Bronchial epithelial cell (primary cell): Measurements from ENCODE around the gene TXN2. TPM values are rescaled to one million over a fixed set of nuclear protein-coding genes. Genes with fewer than 3 reads are reported as not detected.

Source experiments
- DNase-seq: peaks from one replicate; pipeline ENCODE4 v3.0.0-alpha.2; 2010; ENCODE audit warnings: low read depth
- FAIRE-seq: peaks from 2 replicates; lab custom pipeline; 2011; peaks lifted over from hg19 to GRCh38; lab: Jason Lieb, UNC
- H3K27me3 ChIP-seq: 2 replicates; pipeline ENCODE4 v1.5.1; 2011; ENCODE audit warnings: low read length; ENCODE audit not compliant: control insufficient read depth, insufficient read depth
- H3K36me3 ChIP-seq: 2 replicates; pipeline ENCODE4 v1.5.1; 2011; ENCODE audit warnings: low read length; ENCODE audit not compliant: control insufficient read depth, insufficient read depth
- H3K4me3 ChIP-seq: 2 replicates; pipeline ENCODE4 v1.5.1; 2011; ENCODE audit warnings: mild to moderate bottlenecking, low read depth, low read length, control low read depth
- CTCF ChIP-seq: IDR thresholded peaks from 2 replicates; pipeline ENCODE4 v1.5.1; 2011; ENCODE audit warnings: mild to moderate bottlenecking, moderate library complexity, low read length, control low read depth, inconsistent platforms; ENCODE audit not compliant: insufficient read depth, severe bottlenecking
- total RNA-seq: library from RNA; depleted of rRNA; stranded (reverse); fragments of >200 nt; gene quantifications from 2 replicates; pipeline ENCODE4 v1.2.1, GENCODE V29; 2014

The TXN2 gene
- total RNA-seq, 1 donor from 2014 or later = 17.9 TPM

- FAIRE-seq (no peak), DNase-seq (no peak)
- Histone ChIP-seq H3K36me3 (peaks cover 28% of the 10 kb centered on the region), H3K27me3 (no peaks in the 10 kb centered on the region), H3K4me3 (no peak overlapping the region)
- no peak for TF ChIP-seq CTCF
Observed at GRCh38 chr22:36475341-36475740, 6.1 kb downstream of the TXN2 start.

GRCh38 chr22:36472689-36473088 is 8.8 kb downstream of the TXN2 start:
- DNase-seq (no peak), FAIRE-seq (no peak)
- no peak for TF ChIP-seq CTCF
- H3K4me3 ChIP-seq = no peak overlapping the region
- H3K27me3 ChIP-seq = no peaks in the 10 kb centered on the region
- H3K36me3 ChIP-seq = peaks cover 19% of the 10 kb centered on the region

- no peak for TF ChIP-seq CTCF
- peaks cover 15% of the 10 kb centered on the region for H3K36me3 ChIP-seq
- no peak overlapping the region for H3K4me3 ChIP-seq
- DNase-seq (peak; percentile 71), FAIRE-seq (peak; percentile 75)
- H3K27me3 ChIP-seq = no peaks in the 10 kb centered on the region
Observed at GRCh38 chr22:36471341-36471821, 10.1 kb downstream of the TXN2 start.

GRCh38 chr22:36470994-36471331 is 10.5 kb downstream of the TXN2 start:
- H3K36me3 ChIP-seq = peaks cover 15% of the 10 kb centered on the region
- no peak overlapping the region for H3K4me3 ChIP-seq
- no peak for TF ChIP-seq CTCF
- no peak for FAIRE-seq
- H3K27me3 ChIP-seq = no peaks in the 10 kb centered on the region
- DNase-seq = no peak

GRCh38 chr22:36470162-36470993 is 11.1 kb downstream of the TXN2 start:
- FAIRE-seq (peak; percentile 28), DNase-seq (peak; percentile 94)
- Histone ChIP-seq H3K27me3 (no peaks in the 10 kb centered on the region), H3K4me3 (no peak overlapping the region), H3K36me3 (peaks cover 9% of the 10 kb centered on the region)
- TF ChIP-seq CTCF = peak; percentile 98
